Measurements from ENCODE around the gene RBM39. TPM values are rescaled to one million over a fixed set of nuclear protein-coding genes. Genes with fewer than 3 reads are reported as not detected.
A peak's percentile ranks its signal among the peaks of the same experiment; 100 is the strongest.

RBM39 gene
- total and polyA plus RNA-seq, 2 experiments from 2014 or later = 247 to 270 TPM

DNA sequence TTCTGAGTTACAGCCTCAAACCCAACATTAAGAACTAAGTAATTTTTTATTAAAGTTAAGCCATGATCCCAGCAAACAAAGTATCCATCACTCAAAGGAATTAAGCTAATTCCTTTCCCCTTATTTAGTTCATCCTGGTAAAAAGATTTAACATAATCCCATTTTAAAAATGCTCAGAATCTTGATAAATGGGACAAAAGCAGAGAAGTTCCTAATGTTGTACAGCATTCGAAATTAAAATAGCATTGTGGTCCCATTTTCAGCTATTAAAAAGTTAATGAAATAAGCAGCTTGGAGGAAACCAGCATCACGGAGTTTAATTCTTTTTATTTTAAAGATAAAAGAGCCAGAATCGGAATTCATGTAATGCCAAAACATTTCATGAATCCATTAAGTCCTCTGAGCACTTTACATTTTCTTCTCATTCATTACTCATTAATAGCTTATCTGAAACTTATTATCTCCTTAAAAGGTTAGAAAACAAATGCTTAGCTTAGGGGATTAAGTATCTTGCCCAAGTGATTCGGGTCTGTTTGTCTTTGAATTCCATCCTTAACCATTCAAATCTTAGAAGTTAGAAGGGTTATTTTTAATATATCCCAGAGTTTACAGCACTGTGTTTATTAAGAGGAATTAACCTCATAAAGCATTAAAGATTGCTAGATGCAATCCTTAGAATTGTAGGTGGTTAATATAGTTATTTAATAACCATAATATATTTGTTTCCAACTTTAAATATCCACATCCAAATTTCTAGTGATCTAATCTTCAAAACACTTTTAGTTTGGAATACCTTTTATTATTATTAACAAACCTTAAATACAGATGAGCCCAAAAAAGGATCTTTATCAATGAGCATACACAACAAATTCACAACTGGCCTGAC is 11.2 kb downstream of the RBM39 start:
- no peak for DNase-seq
- in situ Hi-C loops (cut with MboI) = no loop called here
- peak overlapping the region; percentile 52 for H3K4me2 ChIP-seq (ENCODE audit: unreplicated experiment)
- H3K9me3 ChIP-seq (ENCODE audit: low read depth) = no peaks in the 10 kb centered on the region
- H3K9me2 ChIP-seq (ENCODE audit: insufficient read depth) = no peaks in the 10 kb centered on the region
- peak overlapping the region; percentile 47 for H3K9ac ChIP-seq
- H3K27me3 ChIP-seq (replicated peaks; ENCODE audit: insufficient read depth) = no peaks in the 10 kb centered on the region
- H3K4me3 ChIP-seq = peak overlapping the region; percentile 19
- peaks cover 97% of the 10 kb centered on the region for H3K36me3 ChIP-seq (ENCODE audit: low read depth)
- no peak overlapping the region for H2AFZ ChIP-seq
- H3K27ac ChIP-seq = peak overlapping the region; percentile 19
- 22 to 26% methylated on average over 4 of the region's 4 CpGs for WGBS, 2 experiments (ENCODE audit: low coverage in 1 of 2, low lambda C conversion rate in 2 of 2, missing lambda C conversion rate in 2 of 2)
- H4K20me1 ChIP-seq (ENCODE audit: insufficient read depth) = peaks cover 50% of the 10 kb centered on the region
- peaks cover 42% of the 10 kb centered on the region for H3K4me1 ChIP-seq (ENCODE audit: insufficient read depth)
- H3K79me2 ChIP-seq (ENCODE audit: insufficient read depth) = peaks cover 100% of the 10 kb centered on the region
- TF ChIP-seq EZH2 (IDR thresholded peaks at IDR 0.05; ENCODE audit: insufficient read depth, poor library complexity, severe bottlenecking) = no peak
- TF ChIP-seq EZH2phosphoT487 (IDR thresholded peaks at IDR 0.05; ENCODE audit: insufficient read depth, low read depth) = no peak
- peaks cover 69% of the 10 kb centered on the region for H3F3A ChIP-seq (ENCODE audit: insufficient read depth)

DNA sequence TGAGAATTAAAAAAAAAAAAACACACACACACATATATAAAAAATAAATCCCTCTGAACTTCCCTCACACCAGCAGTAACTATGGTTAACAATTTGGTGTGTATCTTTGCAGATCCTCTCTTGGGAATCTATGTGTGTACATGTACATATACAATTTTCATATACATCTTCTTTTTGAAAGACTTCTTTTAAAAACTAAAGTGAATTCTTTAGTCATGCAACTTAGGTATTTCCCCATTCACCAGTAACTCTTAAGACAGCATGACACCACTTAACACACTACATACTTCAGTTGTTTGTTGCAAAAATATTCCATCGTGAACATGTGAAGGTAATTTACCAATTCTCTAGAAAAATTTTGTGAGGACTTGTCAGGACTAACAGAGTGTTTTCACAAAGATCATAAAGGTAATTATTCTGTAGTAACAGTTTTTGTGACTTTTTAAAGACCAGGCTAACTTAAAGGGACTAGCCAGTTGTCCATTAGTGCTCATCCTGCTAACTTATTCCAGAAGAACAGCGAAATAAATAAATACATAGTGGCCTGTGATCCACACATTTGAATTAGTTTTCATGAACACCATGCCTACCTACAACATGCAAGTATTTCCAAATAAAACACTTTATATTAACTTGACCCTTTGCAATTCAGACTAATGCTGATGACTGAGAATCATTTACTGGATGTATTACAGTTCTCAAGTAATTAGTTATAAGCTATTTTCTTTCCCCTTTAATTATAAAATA is 12.1 kb downstream of the RBM39 start:
- H3K4me3 ChIP-seq = no peak overlapping the region
- no peaks in the 10 kb centered on the region for H3K27me3 ChIP-seq (replicated peaks; ENCODE audit: insufficient read depth)
- no peaks in the 10 kb centered on the region for H3K9me2 ChIP-seq (ENCODE audit: insufficient read depth)
- H3K4me2 ChIP-seq (ENCODE audit: unreplicated experiment) = peak overlapping the region; percentile 52
- in situ Hi-C loops (cut with MboI) = no loop called here
- H3F3A ChIP-seq (ENCODE audit: insufficient read depth) = peaks cover 70% of the 10 kb centered on the region
- TF ChIP-seq EZH2phosphoT487 (IDR thresholded peaks at IDR 0.05; ENCODE audit: insufficient read depth, low read depth) (no peak), EZH2 (IDR thresholded peaks at IDR 0.05; ENCODE audit: insufficient read depth, poor library complexity, severe bottlenecking) (no peak)
- H3K9ac ChIP-seq = peak overlapping the region; percentile 47
- H4K20me1 ChIP-seq (ENCODE audit: insufficient read depth) = peaks cover 43% of the 10 kb centered on the region
- H3K79me2 ChIP-seq (ENCODE audit: insufficient read depth) = peaks cover 100% of the 10 kb centered on the region
- DNase-seq = peak; percentile 49
- WGBS, 2 experiments (ENCODE audit: low coverage in 1 of 2, low lambda C conversion rate in 2 of 2, missing lambda C conversion rate in 2 of 2) = 32 to 36% methylated on average over 2 of the region's 2 CpGs
- H3K9me3 ChIP-seq (ENCODE audit: low read depth) = no peaks in the 10 kb centered on the region
- H3K27ac ChIP-seq = peak overlapping the region; percentile 19
- H2AFZ ChIP-seq = no peak overlapping the region
- peaks cover 34% of the 10 kb centered on the region for H3K4me1 ChIP-seq (ENCODE audit: insufficient read depth)
- H3K36me3 ChIP-seq (ENCODE audit: low read depth) = peaks cover 97% of the 10 kb centered on the region

DNA sequence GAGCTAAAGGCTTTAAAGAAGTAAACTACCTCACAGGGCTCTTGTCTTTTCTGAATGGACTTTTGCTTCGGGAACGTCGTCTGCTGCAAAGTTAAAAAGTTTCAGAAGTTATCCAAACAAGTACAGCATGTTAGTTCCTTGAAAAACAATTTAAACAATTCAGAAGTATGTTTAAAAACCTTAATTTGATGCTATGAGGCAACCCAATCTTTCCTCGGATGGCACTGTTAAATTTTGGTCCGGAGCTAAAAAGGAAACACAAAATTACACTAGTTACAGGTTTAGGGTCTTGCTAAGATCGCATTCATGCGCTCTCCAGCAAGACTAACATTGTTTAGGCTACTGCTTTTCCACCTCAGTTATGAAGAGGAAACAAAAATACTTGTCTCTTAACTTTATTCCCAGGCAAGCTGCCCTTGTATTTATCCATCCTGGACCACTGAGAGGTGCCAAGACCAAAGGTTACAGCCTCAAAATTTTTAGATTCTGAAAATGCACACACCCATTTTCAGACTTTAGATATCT is 12.7 kb downstream of the RBM39 start:
- DNase-seq = no peak
- WGBS, 2 experiments (ENCODE audit: low coverage in 1 of 2, low lambda C conversion rate in 2 of 2, missing lambda C conversion rate in 2 of 2) = 69% methylated on average over 7 of the region's 7 CpGs
- TF ChIP-seq EZH2 (IDR thresholded peaks at IDR 0.05; ENCODE audit: insufficient read depth, poor library complexity, severe bottlenecking) (no peak), EZH2phosphoT487 (IDR thresholded peaks at IDR 0.05; ENCODE audit: insufficient read depth, low read depth) (no peak)
- Histone ChIP-seq H3K4me1 (ENCODE audit: insufficient read depth) (peaks cover 27% of the 10 kb centered on the region), H3K27me3 (replicated peaks; ENCODE audit: insufficient read depth) (no peaks in the 10 kb centered on the region), H3K4me3 (no peak overlapping the region), H3K9me3 (ENCODE audit: low read depth) (no peaks in the 10 kb centered on the region), H3K27ac (peak overlapping the region; percentile 19), H3K9ac (peak overlapping the region; percentile 47; the same call in 1 of the 2 replicates), H4K20me1 (ENCODE audit: insufficient read depth) (peaks cover 38% of the 10 kb centered on the region), H2AFZ (no peak overlapping the region), H3K79me2 (ENCODE audit: insufficient read depth) (peaks cover 100% of the 10 kb centered on the region), H3K9me2 (ENCODE audit: insufficient read depth) (no peaks in the 10 kb centered on the region), H3K4me2 (ENCODE audit: unreplicated experiment) (peak overlapping the region; percentile 29), H3F3A (ENCODE audit: insufficient read depth) (peaks cover 69% of the 10 kb centered on the region), H3K36me3 (ENCODE audit: low read depth) (peaks cover 97% of the 10 kb centered on the region)
- in situ Hi-C loops (cut with MboI) = no loop called here
